B cell (primary cell): ENCODE data around the gene KRTAP10-8. TPM values are rescaled to one million over a fixed set of nuclear protein-coding genes. Genes with fewer than 3 reads are reported as not detected.

Experiments used
- ATAC-seq: fragments of 200-7000 bp; cut with Tn5 transposase; one replicate; pipeline ENCODE4 v1.10.0; 2021; ENCODE audit warnings: low read depth, mild to moderate bottlenecking, moderate number of reproducible peaks, moderate library complexity
- CTCF ChIA-PET: fragments of 350-600 bp; sonication (Branson Sonifier 250); formaldehyde crosslinking; loops from one replicate; lab custom pipeline; 2021; ENCODE audit warnings: antibody characterized with exemption, inconsistent platforms; lab: Charles Lee
- POLR2A ChIA-PET: fragments of 350-600 bp; sonication (Branson Sonifier 250); formaldehyde crosslinking; loops from one replicate; lab custom pipeline; 2021; ENCODE audit warnings: antibody characterized with exemption; lab: Charles Lee
- DNase-seq: peaks from one replicate; pipeline ENCODE4 v3.0.0; 2013
- H2AFZ ChIP-seq: 2 replicates; pipeline ENCODE4 v1.6.1; 2012; ENCODE audit warnings: mild to moderate bottlenecking, low read depth, low read length; ENCODE audit not compliant: insufficient read depth, poor library complexity, severe bottlenecking
- H3K27ac ChIP-seq, 2 donors: 1 replicate in 1 of 2; 2 replicates in 1 of 2; pipeline ENCODE4 v1.5.1; 2012 to 2013; ENCODE audit warnings: low read length in 2 of 2, mild to moderate bottlenecking in 2 of 2, moderate library complexity in 1 of 2
- H3K27me3 ChIP-seq, 4 experiments: fragments of 200-600 bp in 1 of 4; sonication (generic) in 1 of 4; replicated peaks in 1 of 4; 1 replicate in 2 of 4; 2 replicates in 2 of 4; pipeline versions ENCODE4 v1.6.1 to v1.7.0; 2013 to 2016; ENCODE audit warnings: low read length in 3 of 4, mild to moderate bottlenecking in 2 of 4, mixed read lengths in 1 of 4, moderate library complexity in 1 of 4; ENCODE audit not compliant: insufficient read depth in 4 of 4, control insufficient read depth in 3 of 4; ENCODE audit errors: control extremely low read depth in 1 of 4
- H3K36me3 ChIP-seq, 2 experiments: replicated peaks in 1 of 2; 1 replicate in 1 of 2; 2 replicates in 1 of 2; pipeline versions ENCODE4 v1.6.1 to v1.7.1; 2013; ENCODE audit warnings: low read length in 1 of 2; ENCODE audit not compliant: insufficient read depth in 2 of 2, control insufficient read depth in 1 of 2; ENCODE audit errors: control extremely low read depth in 1 of 2, extremely low read depth in 1 of 2
- H3K4me1 ChIP-seq, 2 donors: fragments of 200-600 bp in 1 of 2; sonication (generic) in 1 of 2; 1 replicate in 1 of 2; 2 replicates in 1 of 2; pipeline versions ENCODE4 v1.5.1 to v1.6.1; 2013 to 2017; ENCODE audit warnings: low read length in 2 of 2; ENCODE audit not compliant: control insufficient read depth in 2 of 2, insufficient read depth in 2 of 2
- H3K4me2 ChIP-seq: replicated peaks from 2 replicates; pipeline ENCODE3; 2012; ENCODE audit warnings: mild to moderate bottlenecking, low read depth, low read length; ENCODE audit not compliant: poor library complexity, severe bottlenecking
- H3K4me3 ChIP-seq, 5 experiments: fragments of 200-600 bp in 1 of 5; sonication (generic) in 1 of 5; 1 replicate in 3 of 5; 2 replicates in 2 of 5; pipeline versions ENCODE4 v1.5.1 to v1.7.0; 2011 to 2016; ENCODE audit warnings: low read length in 4 of 5, mild to moderate bottlenecking in 4 of 5, low read depth in 2 of 5, control low read depth in 1 of 5, moderate library complexity in 1 of 5; ENCODE audit not compliant: insufficient read depth in 1 of 5; ENCODE audit errors: control extremely low read depth in 1 of 5, extremely low read depth in 1 of 5
- H3K79me2 ChIP-seq: fragments of 200-600 bp; sonication (generic); one replicate; pipeline ENCODE4 v1.6.0; 2016; ENCODE audit warnings: low read length; ENCODE audit not compliant: control insufficient read depth, insufficient read depth
- H3K9ac ChIP-seq: fragments of 200-600 bp; sonication (generic); 2 replicates; pipeline ENCODE4 v1.6.1; 2017; ENCODE audit warnings: mild to moderate bottlenecking, low read length, moderate library complexity
- H3K9me3 ChIP-seq, 3 donors: one replicate each; pipeline versions ENCODE4 v1.6.1 to v1.7.1; 2013; ENCODE audit warnings: low read length in 2 of 3; ENCODE audit not compliant: control insufficient read depth in 2 of 3, insufficient read depth in 1 of 3; ENCODE audit errors: control extremely low read depth in 1 of 3
- H4K20me1 ChIP-seq: 2 replicates; pipeline ENCODE4 v1.6.0; 2012; ENCODE audit warnings: mild to moderate bottlenecking, low read length; ENCODE audit not compliant: insufficient read depth, control insufficient read depth, poor library complexity, severe bottlenecking
- H3K27ac Mint-ChIP-seq: one replicate; pipeline ENCODE4 v1.8.0; 2021; ENCODE audit warnings: mixed read lengths
- H3K27me3 Mint-ChIP-seq: one replicate; pipeline ENCODE4 v1.8.0; 2021; ENCODE audit warnings: mixed read lengths
- H3K4me1 Mint-ChIP-seq: one replicate; pipeline ENCODE4 v1.8.0; 2021; ENCODE audit warnings: mixed read lengths
- H3K4me3 Mint-ChIP-seq: one replicate; pipeline ENCODE4 v1.8.0; 2021; ENCODE audit warnings: mixed read lengths
- H3K9me3 Mint-ChIP-seq: one replicate; pipeline ENCODE4 v1.8.0; 2022; ENCODE audit warnings: mixed read lengths; ENCODE audit not compliant: insufficient read depth
- CTCF ChIP-seq: fragments of 200-600 bp; IDR thresholded peaks from one replicate; pipeline ENCODE4 v1.8.0; 2022; ENCODE audit warnings: antibody characterized with exemption, mild to moderate bottlenecking
- EZH2 ChIP-seq: IDR thresholded peaks from 2 replicates; pipeline ENCODE4 v1.6.1; 2012; ENCODE audit warnings: borderline replicate concordance, low read depth, mild to moderate bottlenecking, moderate library complexity, low read length; ENCODE audit not compliant: insufficient read depth, poor library complexity, severe bottlenecking
- WGBS: methylation state at CpG from one replicate; pipeline ENCODE4 v1.1.5; 2013; ENCODE audit warnings: missing lambda C conversion rate; ENCODE audit not compliant: insufficient coverage; 5-methylcytosine and 5-hydroxymethylcytosine counted together
- intact Hi-C: fragments of 100-400 bp; cut with micrococcal nuclease; formaldehyde crosslinking; loops from one replicate; pipeline ENCODE4 v1.10.0; 2022
- polyA plus RNA-seq: library from polyadenylated mRNA; depleted of rRNA; stranded (reverse); fragments of >200 nt; gene quantifications from 2 replicates; pipeline ENCODE4 v1.2.3, GENCODE V29; 2012
- total RNA-seq, 2 donors: library from RNA; stranded (reverse); fragments of 120-200 nt in 1 of 2; gene quantifications; 1 replicate in 1 of 2; 2 replicates in 1 of 2; pipeline versions ENCODE4 v1.2.3 to v1.2.4, GENCODE V29; 2013 to 2022

The KRTAP10-8 gene
- total and polyA plus RNA-seq, 2 donors (not counting 1 experiment from before 2014, with no cell fraction given), result not detected

- H3K27ac Mint-ChIP-seq, result no peak overlapping the region
- Histone ChIP-seq H3K9ac (no peak overlapping the region), H3K27ac (no peak overlapping the region), H3K4me2 (no peak overlapping the region), H3K4me3 (no peak overlapping the region), H3K36me3 (no peaks in the 10 kb centered on the region), H4K20me1 (no peaks in the 10 kb centered on the region), H3K27me3 (peaks cover 0 to 3% (median 1%) of the 10 kb centered on the region in 4 experiments), H3K79me2 (no peaks in the 10 kb centered on the region), H3K4me1 (peaks cover 11 to 13% of the 10 kb centered on the region in 2 donors), H2AFZ (no peak overlapping the region), H3K9me3 (peaks cover 0 to 44% (median 16%) of the 10 kb centered on the region in 3 donors)
- WGBS, result 90% methylated on average over 21 of the region's 28 CpGs
- ChIA-PET POLR2A (no interaction called here), CTCF (interaction anchor here (0.6 kb wide), 1 partner anchor 480 kb away, joined by 3 read pairs; no protein-coding TSS in a partner anchor)
- H3K4me3 Mint-ChIP-seq, result no peak overlapping the region
- ATAC-seq (no peak), DNase-seq (no peak)
- TF ChIP-seq CTCF (no peak), EZH2 (no peak)
- intact Hi-C loops, result no loop called here
- H3K4me1 Mint-ChIP-seq, result peaks cover 14% of the 10 kb centered on the region
- peaks cover 12% of the 10 kb centered on the region for H3K9me3 Mint-ChIP-seq
- peaks cover 4% of the 10 kb centered on the region for H3K27me3 Mint-ChIP-seq
Measured at GRCh38 chr21:44614961-44615391, 3.1 kb downstream of the KRTAP10-8 start.

- Histone ChIP-seq H2AFZ (no peak overlapping the region), H3K79me2 (no peaks in the 10 kb centered on the region), H3K9ac (no peak overlapping the region), H3K27me3 (peaks cover 0 to 3% (median 1%) of the 10 kb centered on the region in 4 experiments), H3K4me1 (peaks cover 11 to 13% of the 10 kb centered on the region in 2 donors), H4K20me1 (no peaks in the 10 kb centered on the region), H3K9me3 (peaks cover 0 to 39% (median 12%) of the 10 kb centered on the region in 3 donors), H3K4me2 (no peak overlapping the region), H3K27ac (no peak overlapping the region), H3K4me3 (no peak overlapping the region), H3K36me3 (no peaks in the 10 kb centered on the region)
- H3K9me3 Mint-ChIP-seq, result peaks cover 14% of the 10 kb centered on the region
- TF ChIP-seq EZH2 (no peak), CTCF (no peak)
- peaks cover 14% of the 10 kb centered on the region for H3K4me1 Mint-ChIP-seq
- ATAC-seq, result no peak
- POLR2A ChIA-PET, result no interaction called here
- H3K4me3 Mint-ChIP-seq, result no peak overlapping the region
- CTCF ChIA-PET, result interaction anchor here (0.6 kb wide), 1 partner anchor 479 kb away, joined by 3 read pairs; no protein-coding TSS in a partner anchor
- H3K27me3 Mint-ChIP-seq, result peaks cover 4% of the 10 kb centered on the region
- 82% methylated on average over 3 of the region's 8 CpGs for WGBS
- intact Hi-C loops, result no loop called here
- H3K27ac Mint-ChIP-seq, result no peak overlapping the region
- no peak for DNase-seq
Measured at GRCh38 chr21:44615466-44615865, 3.6 kb downstream of the KRTAP10-8 start.
